HG03064 (cell line): Measurements from ENCODE around the gene DOCK2.

Source experiments
- ATAC-seq: cut with Tn5 transposase; IDR thresholded peaks from one replicate; pipeline ENCODE4 v1.9.1; 2021; ENCODE audit warnings: low read depth; ENCODE audit not compliant: unreplicated experiment

DOCK2 gene

DNA sequence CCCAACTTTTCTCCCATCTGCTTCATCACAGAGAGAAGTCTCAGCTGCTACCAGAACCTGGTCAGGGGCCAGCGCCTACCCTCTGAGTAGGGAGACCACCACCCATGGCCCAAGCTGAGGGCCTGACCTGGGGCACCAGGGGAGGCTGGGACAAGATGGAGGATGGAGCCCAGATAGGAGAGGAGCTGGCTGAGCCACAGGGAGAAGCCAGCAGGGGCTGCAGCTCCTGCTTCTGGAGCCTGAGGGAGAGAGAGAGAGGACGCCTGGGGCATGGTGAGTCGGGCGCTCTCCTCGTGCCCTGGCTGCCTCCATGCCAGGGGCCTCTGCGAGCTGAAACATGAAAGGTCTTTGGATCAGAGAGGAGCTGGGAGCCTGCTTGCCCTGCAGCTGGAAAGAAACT, 467.2 kb downstream of the DOCK2 start:
- no peak for ATAC-seq

GRCh38 chr5:170104710-170105109, 467.6 kb downstream of the DOCK2 start:
- ATAC-seq = no peak

DNA sequence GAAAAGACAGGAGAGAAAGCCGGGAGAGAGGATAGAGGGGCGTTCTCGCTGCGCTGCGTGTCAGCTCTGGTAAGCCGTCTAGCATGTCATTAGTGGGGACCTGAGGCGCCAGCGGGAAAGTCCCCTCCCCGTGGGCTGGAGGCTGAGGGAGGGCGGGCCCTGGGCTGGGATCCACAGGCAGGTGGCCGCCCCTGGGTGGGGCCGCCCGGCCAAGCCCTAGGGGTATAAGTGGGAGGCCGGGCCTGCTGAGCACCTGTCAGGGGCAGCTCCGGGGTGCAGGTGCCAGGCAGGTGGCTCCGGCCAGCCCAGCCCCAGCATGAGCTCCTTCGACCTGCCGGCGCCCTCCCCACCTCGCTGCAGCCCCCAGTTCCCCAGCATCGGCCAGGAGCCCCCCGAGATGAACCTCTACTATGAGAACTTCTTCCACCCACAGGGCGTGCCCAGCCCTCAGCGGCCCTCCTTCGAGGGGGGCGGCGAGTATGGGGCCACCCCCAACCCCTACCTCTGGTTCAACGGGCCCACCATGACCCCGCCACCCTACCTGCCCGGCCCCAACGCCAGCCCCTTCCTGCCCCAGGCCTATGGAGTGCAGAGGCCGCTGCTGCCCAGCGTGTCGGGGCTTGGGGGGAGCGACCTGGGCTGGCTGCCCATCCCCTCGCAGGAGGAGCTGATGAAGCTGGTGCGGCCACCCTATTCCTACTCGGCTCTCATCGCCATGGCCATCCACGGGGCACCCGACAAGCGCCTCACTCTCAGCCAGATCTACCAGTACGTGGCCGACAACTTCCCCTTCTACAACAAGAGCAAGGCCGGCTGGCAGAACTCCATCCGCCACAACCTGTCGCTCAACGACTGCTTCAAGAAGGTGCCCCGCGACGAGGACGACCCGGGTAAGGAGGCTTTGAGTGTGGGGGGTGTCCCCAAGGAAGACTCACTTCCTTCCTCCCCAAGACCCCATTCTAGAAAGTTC, 468.9 kb downstream of the DOCK2 start, which contains the start of gene FOXI1:
Gene FOXI1 (plus strand): TSS at position 256 of the 970 bp plus-strand sequence. CDS start 61 bp downstream, at position 317.
- ATAC-seq = no peak

DNA sequence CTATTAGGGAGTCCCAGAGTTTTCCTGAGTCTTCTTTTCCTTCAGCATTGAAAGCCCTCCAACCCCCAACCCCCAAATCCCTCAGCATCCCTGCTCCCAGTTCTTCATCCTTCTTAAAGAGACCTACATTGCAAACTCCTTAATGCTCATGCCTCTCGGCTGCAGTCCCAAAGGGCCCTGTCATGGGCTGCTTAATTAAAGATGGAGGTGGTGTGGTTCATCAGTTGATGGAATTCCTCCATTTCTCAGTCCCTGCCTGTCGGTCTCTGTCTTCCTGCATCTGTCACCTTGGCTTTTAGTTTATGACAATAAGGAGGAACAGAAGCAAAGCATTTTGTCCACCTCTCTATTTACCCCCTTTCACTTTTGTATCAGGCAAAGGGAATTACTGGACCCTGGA, 470.6 kb downstream of the DOCK2 start:
- no peak for ATAC-seq

DNA sequence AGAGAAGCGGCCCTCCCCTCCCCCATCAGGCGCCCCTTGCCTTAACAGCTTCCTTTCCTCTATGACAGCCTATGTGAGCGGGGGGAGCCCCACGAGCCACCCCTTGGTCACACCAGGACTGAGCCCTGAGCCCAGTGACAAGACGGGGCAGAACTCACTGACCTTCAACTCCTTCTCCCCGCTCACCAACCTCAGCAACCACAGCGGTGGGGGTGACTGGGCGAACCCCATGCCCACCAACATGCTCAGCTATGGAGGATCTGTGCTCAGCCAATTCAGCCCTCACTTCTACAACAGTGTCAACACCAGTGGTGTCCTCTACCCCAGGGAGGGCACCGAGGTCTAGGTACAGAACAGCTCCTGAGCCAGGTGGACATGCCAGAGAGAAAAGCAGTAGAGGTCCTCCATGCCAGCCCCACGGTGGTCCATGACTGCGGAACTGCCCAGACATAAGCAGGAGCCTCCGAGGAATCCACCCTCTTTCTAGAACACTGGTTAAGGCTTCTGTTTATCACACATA, 471.3 kb downstream of the DOCK2 start:
- no peak for ATAC-seq

GRCh38 chr5:170109059-170110031, 472.3 kb downstream of the DOCK2 start:
- ATAC-seq = no peak

- no peak for ATAC-seq
Measured at GRCh38 chr5:170110403-170111087, 473.5 kb downstream of the DOCK2 start.

DNA sequence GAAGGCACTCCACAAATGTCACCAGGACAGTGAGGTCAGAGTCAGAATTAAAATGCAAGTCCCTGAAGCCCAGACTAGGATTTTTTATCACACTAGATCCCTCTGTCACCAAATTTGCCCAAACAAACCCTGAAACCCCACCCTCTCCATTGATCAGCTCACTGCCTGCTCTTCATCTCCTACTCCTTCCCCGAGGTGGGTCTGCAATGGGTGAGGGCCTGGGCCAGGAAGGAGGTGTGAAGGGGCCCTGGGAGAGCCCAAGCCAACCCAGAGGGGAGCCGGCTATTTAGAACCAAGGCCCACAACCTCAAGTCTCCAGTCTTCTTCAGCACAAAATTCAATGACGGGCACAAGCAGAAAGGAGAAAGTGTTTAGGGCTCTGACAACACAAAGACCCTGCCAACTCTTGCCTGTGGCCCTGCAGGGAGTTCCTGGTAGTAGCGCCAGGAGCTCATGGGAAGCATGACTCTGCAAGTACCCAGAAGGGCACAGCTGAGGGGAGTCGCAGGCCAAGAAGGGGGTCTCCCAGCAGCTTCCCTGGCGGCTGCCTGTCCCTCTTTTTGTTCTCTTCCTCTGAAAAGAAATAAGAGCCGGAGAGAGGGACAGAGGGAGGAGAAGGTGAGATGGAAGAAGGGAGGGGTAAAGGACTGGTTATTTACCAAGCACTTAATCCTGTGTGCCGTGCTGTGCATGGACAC, 474.2 kb downstream of the DOCK2 start:
- ATAC-seq = no peak

- ATAC-seq = no peak
Measured at GRCh38 chr5:170112876-170113521, 475.9 kb downstream of the DOCK2 start.

GRCh38 chr5:170113522-170113900, 476.4 kb downstream of the DOCK2 start:
- no peak for ATAC-seq

DNA sequence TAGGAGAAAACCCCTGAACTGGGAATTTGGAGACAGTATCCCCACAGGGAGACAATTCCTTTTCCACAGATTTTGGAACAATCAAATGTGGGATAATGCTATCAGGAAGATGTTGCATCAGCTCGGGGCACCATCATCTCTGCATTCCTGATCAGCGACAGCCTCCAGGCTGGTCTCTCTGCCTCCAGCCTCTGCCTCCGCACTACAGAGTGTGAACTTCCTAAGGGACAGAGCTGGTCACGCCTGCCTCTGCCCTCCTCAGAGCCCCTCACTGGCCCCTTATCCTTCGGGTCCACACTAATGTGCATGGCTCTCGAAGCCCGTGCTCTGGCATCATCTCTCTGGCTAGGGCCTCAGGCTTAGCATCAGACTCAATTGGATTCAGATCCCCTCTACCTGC, 477.2 kb downstream of the DOCK2 start:
- ATAC-seq = no peak

- no peak for ATAC-seq
Measured at GRCh38 chr5:170115925-170116324, 478.9 kb downstream of the DOCK2 start.

- ATAC-seq = no peak
Measured at GRCh38 chr5:170117736-170118135, 480.7 kb downstream of the DOCK2 start.

GRCh38 chr5:170120576-170120975, 483.5 kb downstream of the DOCK2 start:
- ATAC-seq = no peak

DNA sequence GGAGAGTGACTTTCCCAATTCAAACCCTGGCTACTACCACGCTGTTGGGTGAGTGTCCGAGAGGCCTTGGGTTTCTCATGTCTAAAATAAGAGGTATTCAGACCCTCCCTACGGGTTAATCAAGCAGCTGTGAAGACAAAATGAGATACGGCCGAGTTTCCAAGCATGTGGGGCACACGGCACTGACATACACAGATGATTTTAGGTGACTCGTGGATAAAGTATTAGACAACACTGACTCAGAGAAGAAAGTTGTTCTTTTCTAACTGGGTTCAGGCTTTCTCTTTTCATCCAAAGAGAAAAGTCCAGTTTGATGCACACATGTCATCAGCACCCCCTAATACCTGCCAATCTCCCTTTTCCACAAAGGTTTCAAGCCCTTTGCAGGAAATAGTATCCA, 484.2 kb downstream of the DOCK2 start:
- ATAC-seq = no peak

DNA sequence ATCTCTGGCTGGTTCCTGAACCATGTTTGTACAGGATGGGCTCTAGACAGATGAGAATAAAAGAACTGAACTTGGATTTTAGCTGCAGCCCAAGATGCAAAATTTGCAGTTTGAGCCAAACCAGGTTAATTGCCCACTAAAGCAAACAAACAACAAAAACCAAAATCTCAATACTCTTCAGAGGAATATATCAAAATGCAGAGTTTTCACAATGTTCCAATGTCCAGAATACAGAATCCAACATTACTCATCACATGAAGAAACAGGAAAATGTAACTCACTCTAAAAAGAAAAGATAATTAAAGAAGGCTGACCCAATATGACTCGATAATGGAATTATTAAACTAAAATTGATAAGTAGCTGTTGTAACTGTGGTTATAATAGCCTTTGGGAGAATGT, 489.0 kb downstream of the DOCK2 start:
- ATAC-seq = no peak

DNA sequence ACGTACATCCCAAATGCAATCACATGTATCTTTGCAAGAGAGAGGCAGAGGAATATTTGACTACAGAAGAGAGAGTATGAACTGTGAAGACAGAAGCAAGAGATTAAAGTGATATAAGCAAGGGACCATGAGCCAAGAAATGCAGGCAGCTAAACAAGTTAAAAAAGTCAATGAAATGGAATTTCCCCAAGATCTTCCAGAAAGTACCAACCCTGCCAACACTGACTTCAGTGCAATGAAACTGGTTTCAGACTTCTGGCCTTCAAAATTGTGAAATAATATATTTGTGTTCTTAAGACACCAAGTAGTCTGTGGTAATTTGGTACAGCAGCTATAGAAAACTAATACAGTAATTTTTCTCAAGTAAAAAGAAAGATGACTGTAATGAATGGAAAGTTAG, 489.6 kb downstream of the DOCK2 start:
- ATAC-seq = no peak

GRCh38 chr5:170131235-170131634, 494.2 kb downstream of the DOCK2 start:
- no peak for ATAC-seq

DNA sequence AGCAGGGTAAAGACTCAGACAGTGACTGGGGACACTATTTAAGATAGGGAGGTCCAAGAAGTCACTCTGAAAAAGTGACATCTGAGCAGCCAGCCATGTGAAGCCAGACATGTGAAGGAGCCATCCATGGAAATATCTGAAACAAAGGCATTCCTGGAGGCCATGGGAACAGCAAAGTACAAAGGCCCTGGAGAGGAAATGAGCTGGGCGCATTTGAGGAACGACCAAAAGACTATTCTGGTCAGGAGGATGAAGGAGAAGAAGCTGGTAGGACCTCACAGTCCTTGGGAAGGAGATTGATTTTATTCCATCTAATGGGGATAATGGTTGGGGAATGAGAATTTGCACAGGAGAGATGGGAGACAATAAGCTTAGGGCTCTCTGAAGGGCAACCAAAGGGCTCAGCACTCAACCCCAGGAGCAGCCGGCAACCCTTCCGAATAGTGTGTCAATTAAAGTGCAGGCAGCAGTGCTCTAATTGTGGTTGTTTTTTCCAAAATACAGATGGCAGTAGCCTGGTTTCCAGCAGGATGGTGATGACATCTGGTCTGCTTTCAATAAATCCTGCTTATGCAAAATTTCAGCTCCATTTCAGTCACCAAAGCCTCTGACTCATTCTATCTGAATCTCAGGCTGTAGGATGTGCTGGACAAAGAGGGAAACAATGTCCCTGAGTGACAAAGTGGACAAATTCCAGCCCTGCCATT, 495.3 kb downstream of the DOCK2 start:
- ATAC-seq = no peak
